Lower lobe of right lung (tissue), 2 donors: ENCODE results near the gene MSI1. TPM values are rescaled to one million over a fixed set of nuclear protein-coding genes. Genes with fewer than 3 reads are reported as not detected.
A peak's percentile ranks its signal among the peaks of the same experiment; 100 is the strongest.

Experiments used
- ATAC-seq, 2 donors: fragments of 200-7000 bp; cut with Tn5 transposase; one replicate each; pipeline ENCODE4 v1.9.1; 2020 to 2022; ENCODE audit warnings: mild to moderate bottlenecking in 2 of 2, moderate library complexity in 2 of 2
- DNase-seq: peaks from one replicate; pipeline ENCODE4 v3.0.0-alpha.2; 2020
- H3K27ac ChIP-seq: fragments of 200-600 bp; one replicate; pipeline ENCODE4 v1.8.0; 2022
- H3K27me3 ChIP-seq: fragments of 200-600 bp; one replicate; pipeline ENCODE4 v1.8.0; 2022; ENCODE audit warnings: low read depth
- H3K36me3 ChIP-seq: fragments of 200-600 bp; one replicate; pipeline ENCODE4 v1.8.0; 2022; ENCODE audit warnings: mild to moderate bottlenecking
- H3K4me1 ChIP-seq: fragments of 200-600 bp; one replicate; pipeline ENCODE4 v1.8.0; 2022
- H3K4me3 ChIP-seq: fragments of 200-600 bp; one replicate; pipeline ENCODE4 v1.8.0; 2022; ENCODE audit warnings: mild to moderate bottlenecking
- H3K9me3 ChIP-seq: fragments of 200-600 bp; one replicate; pipeline ENCODE4 v1.8.0; 2022
- intact Hi-C: fragments of 100-400 bp; cut with DNase I; formaldehyde crosslinking; loops from one replicate; pipeline ENCODE4 v1.11.0; 2022
- total RNA-seq: library from RNA; stranded (reverse); fragmentation: NEBNext Ultra II Directional; extraction: Animal tissue kit (Norgen Biotek cat#: 25700); gene quantifications from one replicate; pipeline ENCODE4 v1.2.1, GENCODE V29; 2021
- TF ChIP-seq, protein P1 (sequence below): fragments of 200-600 bp; IDR thresholded peaks from one replicate; pipeline ENCODE4 v1.8.0; 2022; ENCODE audit warnings: antibody characterized with exemption, mild to moderate bottlenecking
- donor health status: DM: no; HTN: yes; CAD: no; lungs with severe emphysema.

Gene MSI1
- total RNA-seq, 1 donor from 2014 or later: 0.44 TPM

GRCh38 chr12:120376009-120376408, 7.0 kb upstream of the MSI1 start:
- TF ChIP-seq, protein P1, sequence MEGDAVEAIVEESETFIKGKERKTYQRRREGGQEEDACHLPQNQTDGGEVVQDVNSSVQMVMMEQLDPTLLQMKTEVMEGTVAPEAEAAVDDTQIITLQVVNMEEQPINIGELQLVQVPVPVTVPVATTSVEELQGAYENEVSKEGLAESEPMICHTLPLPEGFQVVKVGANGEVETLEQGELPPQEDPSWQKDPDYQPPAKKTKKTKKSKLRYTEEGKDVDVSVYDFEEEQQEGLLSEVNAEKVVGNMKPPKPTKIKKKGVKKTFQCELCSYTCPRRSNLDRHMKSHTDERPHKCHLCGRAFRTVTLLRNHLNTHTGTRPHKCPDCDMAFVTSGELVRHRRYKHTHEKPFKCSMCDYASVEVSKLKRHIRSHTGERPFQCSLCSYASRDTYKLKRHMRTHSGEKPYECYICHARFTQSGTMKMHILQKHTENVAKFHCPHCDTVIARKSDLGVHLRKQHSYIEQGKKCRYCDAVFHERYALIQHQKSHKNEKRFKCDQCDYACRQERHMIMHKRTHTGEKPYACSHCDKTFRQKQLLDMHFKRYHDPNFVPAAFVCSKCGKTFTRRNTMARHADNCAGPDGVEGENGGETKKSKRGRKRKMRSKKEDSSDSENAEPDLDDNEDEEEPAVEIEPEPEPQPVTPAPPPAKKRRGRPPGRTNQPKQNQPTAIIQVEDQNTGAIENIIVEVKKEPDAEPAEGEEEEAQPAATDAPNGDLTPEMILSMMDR: no peak
- DNase-seq: no peak
- intact Hi-C loops: no loop called here
- ATAC-seq: no peak
- H3K4me3 ChIP-seq: no peak overlapping the region
- H3K27me3 ChIP-seq: peaks cover 42% of the 10 kb centered on the region
- no peaks in the 10 kb centered on the region for H3K36me3 ChIP-seq
- no peaks in the 10 kb centered on the region for H3K9me3 ChIP-seq
- no peaks in the 10 kb centered on the region for H3K4me1 ChIP-seq
- H3K27ac ChIP-seq: no peak overlapping the region

DNA sequence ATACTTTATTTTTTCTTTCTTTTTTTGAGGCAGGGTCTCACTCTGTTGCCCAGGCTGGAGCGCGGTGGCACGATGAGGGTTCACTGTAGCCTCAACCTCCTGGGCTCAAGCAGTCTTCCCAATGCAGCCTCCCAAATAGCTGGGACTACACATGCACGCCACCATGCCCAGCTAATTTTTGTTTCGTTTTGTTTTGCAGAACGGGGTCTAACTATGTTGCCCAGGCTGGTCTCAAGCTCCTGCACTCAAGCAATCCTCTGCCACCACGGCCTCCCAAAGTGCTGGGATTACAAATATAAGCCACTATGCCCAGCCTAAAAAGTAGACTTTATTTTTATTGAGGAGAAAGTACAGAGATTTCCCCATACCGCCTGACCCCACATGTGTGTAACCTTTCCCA, 4.7 kb upstream of the MSI1 start:
- H3K27ac ChIP-seq: no peak overlapping the region
- H3K27me3 ChIP-seq: peaks cover 60% of the 10 kb centered on the region
- TF ChIP-seq, protein P1: no peak
- no peak for ATAC-seq
- intact Hi-C loops: no loop called here
- DNase-seq: no peak
- H3K4me3 ChIP-seq: no peak overlapping the region
- H3K9me3 ChIP-seq: no peaks in the 10 kb centered on the region
- no peaks in the 10 kb centered on the region for H3K36me3 ChIP-seq
- no peaks in the 10 kb centered on the region for H3K4me1 ChIP-seq

DNA sequence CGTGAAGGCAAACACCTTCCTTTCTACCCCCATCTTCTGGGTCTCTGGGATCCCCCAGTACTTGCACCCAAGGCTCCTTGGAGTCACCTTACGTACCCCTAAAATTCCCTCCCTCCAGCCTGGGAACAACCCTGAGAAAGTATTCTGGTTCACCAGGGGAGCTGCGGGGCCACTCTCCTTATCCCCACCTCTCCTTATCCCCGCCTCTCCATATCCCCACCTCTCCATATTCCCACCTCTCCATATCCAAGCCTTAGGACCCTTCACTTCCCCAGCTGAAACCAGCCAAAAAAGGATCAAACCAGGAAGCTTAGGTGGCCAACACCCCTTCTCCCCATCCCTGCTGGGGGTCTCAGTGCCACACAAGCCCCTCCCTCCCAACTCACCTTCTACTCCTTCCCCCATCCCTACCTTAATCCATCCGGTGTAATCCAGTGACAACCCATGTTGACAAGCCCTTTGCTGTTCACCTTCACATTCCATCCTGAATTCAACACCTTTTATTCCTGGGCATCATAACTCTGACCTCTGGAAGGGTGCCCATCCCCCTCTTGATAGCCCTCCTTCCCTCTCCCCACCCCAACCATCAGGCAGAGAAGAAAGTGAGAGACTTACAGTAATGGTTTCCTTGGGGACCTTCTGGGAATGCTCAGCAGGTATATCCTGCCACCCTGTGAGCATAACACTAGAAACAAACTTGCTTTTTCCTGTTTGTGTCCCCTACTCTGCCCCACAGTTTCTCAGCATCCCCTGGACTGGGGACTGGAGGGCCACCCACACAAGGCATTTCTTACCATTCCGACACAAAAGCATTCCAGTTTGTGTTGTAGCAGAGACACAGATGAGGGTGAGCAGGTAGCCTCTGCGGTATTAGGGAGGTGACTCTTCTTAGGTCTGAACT, 1.6 kb upstream of the MSI1 start:
- Histone ChIP-seq H3K27ac (no peak overlapping the region), H3K4me3 (no peak overlapping the region), H3K36me3 (no peaks in the 10 kb centered on the region), H3K9me3 (no peaks in the 10 kb centered on the region), H3K27me3 (peaks cover 74% of the 10 kb centered on the region), H3K4me1 (peaks cover 10% of the 10 kb centered on the region)
- intact Hi-C loops: no loop called here
- TF ChIP-seq, protein P1: no peak
- DNase-seq (no peak), ATAC-seq (no peak)

DNA sequence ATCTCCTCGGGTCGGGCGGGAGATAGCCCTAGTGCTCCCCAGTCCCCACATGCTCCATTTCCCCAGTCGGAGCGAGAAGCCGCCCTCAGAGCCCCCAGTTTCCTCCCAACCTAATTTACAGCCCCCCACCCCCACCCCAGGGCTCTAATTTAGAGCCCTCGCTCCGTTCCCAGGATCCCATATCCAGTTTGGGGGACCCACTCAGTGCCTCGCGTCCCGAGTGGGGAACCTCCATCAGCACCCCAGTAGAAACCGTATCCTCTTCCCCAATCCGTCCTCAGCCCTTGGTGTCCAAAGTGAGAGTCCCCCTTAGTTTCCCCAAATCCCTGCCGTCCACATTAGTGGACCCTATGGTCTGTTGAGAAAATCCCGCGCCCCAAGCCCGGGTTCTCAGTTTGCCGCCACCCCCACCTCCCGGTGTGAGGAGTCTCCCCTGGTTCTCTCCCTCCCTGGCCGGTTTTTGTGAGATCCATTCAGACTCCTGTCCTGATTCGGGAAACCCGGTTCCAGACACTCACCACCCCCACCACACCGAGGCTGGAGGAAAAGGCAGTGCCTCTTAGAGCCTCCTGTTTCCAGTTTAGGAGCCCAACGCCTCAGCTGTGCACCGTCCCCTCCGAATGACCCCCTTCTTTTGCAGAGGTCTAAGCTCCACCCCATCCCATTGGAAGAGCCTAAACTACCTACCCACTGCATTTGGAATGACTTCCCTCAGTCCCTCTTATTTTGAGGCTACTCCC, 809 bp upstream of the MSI1 start:
- H3K27me3 ChIP-seq: peaks cover 74% of the 10 kb centered on the region
- intact Hi-C loops: no loop called here
- ATAC-seq (no peak), DNase-seq (no peak)
- no peaks in the 10 kb centered on the region for H3K9me3 ChIP-seq
- peak overlapping the region; percentile 31 for H3K4me3 ChIP-seq
- H3K27ac ChIP-seq: no peak overlapping the region
- no peaks in the 10 kb centered on the region for H3K36me3 ChIP-seq
- H3K4me1 ChIP-seq: peaks cover 10% of the 10 kb centered on the region
- TF ChIP-seq, protein P1: no peak

DNA sequence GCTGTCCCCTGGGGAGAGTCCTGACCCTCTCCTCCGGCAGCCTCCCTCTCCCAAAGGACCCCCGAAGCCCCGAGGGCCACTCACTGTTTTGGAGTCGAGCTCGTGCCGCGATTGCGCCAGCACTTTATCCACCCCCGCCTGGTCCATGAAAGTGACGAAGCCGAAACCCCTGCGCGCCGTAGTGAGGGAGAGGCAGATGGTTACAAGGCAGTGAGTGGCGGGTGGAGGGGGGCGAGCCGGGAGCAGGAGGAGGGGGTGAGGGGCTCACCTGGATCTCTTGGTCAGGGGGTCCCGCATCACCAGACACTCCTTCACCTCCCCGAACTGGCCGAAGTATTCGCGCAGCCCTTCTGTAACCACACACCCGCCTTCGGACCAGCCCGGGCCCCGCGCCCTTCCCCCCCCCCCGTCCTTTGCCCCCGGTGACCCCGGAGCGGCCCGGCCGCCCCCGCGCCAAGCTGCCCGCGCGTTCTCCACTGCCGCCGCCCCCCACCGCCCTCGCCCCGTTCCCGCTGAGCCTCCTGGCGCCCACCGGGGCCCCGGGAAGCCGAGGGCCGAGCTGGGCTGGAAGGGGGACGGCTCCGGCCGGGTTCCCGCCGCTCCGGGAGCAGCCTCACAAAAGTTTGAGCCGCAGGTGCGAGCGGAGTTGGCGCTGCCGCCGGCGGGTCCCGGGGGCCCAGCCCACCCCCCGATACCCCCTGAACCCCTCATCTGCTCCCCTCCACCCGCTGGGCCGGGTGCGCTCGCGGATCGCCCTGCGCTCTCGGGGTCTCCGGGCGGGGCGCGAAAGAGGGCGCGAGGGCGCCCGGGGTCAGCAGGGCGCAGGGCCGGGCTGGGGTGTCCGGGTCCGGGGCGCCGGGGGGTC, 808 bp downstream of the MSI1 start:
- peaks cover 61% of the 10 kb centered on the region for H3K27me3 ChIP-seq
- H3K4me1 ChIP-seq: peaks cover 10% of the 10 kb centered on the region

More for the DNA sequence above, 808 bp downstream of the MSI1 start:
- TF ChIP-seq, protein P1: no peak
- no peaks in the 10 kb centered on the region for H3K9me3 ChIP-seq
- no peak for DNase-seq
- peak in 1 of 2 donors; percentile 24 for ATAC-seq
- intact Hi-C loops: no loop called here
- H3K36me3 ChIP-seq: no peaks in the 10 kb centered on the region
- H3K27ac ChIP-seq: no peak overlapping the region
- peak overlapping the region; percentile 47 for H3K4me3 ChIP-seq
